ENCODE results near the gene FHOD3. TPM values are rescaled to one million over a fixed set of nuclear protein-coding genes. Genes with fewer than 3 reads are reported as not detected.
A peak's percentile ranks its signal among the peaks of the same experiment; 100 is the strongest.

The FHOD3 gene
- total and polyA plus RNA-seq, 4 donors: 0.57 to 1.3 (median 1.2) TPM; not detected in 1

DNA sequence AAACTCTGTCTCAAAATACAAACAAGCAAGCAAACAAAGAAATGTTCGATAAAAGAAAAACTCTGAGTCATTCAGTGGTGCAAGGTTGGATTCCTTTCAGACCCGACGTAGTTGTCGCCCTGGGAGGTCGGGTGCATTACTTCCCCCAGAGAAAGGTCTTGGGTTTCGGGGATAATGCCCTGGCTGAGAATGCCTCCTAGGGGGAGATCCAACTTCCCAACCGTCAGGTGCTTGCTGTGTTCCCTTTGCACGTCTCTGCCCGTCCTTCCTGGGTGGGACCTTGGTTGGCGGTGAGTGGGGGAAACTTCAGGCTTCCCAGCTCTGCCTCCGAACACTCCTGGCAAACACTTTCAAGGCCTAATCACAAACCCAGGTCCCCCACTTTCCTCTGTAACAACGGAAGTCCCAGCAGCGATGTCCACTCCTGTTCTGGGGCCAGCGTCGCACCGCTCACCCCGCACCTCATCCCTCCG, 530.7 kb downstream of the FHOD3 start (continued):
- TF ChIP-seq, protein P1, sequence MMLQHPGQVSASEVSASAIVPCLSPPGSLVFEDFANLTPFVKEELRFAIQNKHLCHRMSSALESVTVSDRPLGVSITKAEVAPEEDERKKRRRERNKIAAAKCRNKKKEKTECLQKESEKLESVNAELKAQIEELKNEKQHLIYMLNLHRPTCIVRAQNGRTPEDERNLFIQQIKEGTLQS (IDR thresholded peaks at IDR 0.05): no peak
- no peak for TF ChIP-seq NR2F2 (IDR thresholded peaks at IDR 0.05)

DNA sequence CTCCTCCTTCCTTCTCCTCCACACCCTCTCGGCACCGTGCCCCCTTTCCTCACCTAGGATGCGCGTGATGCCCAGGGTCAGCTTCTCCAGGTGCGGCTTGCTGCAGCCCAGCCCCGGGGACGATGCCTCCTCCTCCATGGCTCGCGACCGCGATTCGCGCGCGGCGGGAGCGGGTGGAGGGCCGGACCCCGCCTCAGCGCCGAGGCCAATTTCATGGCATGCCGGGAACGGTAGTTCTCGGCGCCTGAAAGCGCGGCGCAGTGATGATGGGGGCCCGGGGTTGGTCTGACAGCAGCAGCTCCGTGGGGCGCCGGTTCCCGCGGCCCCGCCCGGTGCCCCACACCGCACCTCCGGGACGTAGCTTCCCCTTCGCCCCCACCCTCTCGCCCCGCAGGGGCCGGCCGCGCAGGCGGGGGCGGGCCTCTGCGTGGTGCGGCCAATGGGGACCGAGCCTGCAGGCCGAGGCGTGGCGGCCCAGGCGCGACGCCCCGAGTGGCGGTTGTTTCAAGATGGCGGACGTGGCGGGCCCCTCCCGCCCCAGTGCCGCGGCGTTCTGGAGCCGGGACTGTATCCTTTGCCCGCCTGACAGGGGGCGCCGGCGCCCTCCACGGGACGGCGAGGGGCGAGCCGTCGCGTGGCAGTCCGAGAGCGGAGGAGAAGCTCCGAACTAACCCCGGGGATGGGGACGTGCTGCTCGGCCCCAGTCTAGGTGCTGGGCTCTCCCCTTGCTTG, 531.3 kb downstream of the FHOD3 start, which contains the start of the genes KIAA1328 and TPGS2:
TSS of gene KIAA1328 (plus strand) at position 498 of the 732 bp plus-strand sequence. CDS start at position 510, 12 bp downstream.
TSS of gene TPGS2 (minus strand) at position 373 of the 732 bp plus-strand sequence. CDS start at position 138, 235 bp downstream.
- Histone ChIP-seq H3K9me3 (ENCODE audit: control insufficient read depth in 4 of 4, low read length in 3 of 4) (no peaks in the 10 kb centered on the region), H3K27me3 (ENCODE audit: control insufficient read depth in 4 of 4, insufficient read depth in 4 of 4, low read length in 3 of 4) (no peaks in the 10 kb centered on the region), H3K4me3 (ENCODE audit: low read depth in 1 of 3, low read length in 3 of 3) (peak within 1 kb of the TSS; percentile 49 to 99 (median 98)), H3K27ac (ENCODE audit: low read depth in 1 of 2, low read length in 2 of 2) (peak within 1 kb of the TSS; percentile 59 to 62), H3K9ac (ENCODE audit: low read depth in 1 of 2, low read length in 2 of 2) (peak within 1 kb of the TSS; percentile 30 to 80), H3K4me1 (ENCODE audit: control insufficient read depth in 4 of 4, insufficient read depth in 4 of 4, low read length in 3 of 4) (peaks cover 2 to 14% (median 12%) of the 10 kb centered on the region in 4 donors), H3K36me3 (ENCODE audit: control insufficient read depth in 4 of 4, insufficient read depth in 3 of 4, low read depth in 1 of 4, low read length in 3 of 4) (no peaks in the 10 kb centered on the region)
- TF ChIP-seq SP1 (IDR thresholded peaks at IDR 0.05) (no peak), HNF4A (conservative IDR thresholded peaks at IDR 0.05) (no peak), FOXA2 (IDR thresholded peaks at IDR 0.05) (no peak), CTCF (IDR thresholded peaks at IDR 0.05; ENCODE audit: low read depth, low read length, missing input control) (peak; percentile 18), GABPA (IDR thresholded peaks at IDR 0.05 in 1 of 2, conservative IDR thresholded peaks at IDR 0.05 in 1 of 2) (no peak), FOXA1 (IDR thresholded peaks at IDR 0.05) (no peak), RAD21 (IDR thresholded peaks at IDR 0.05) (no peak), RXRA (IDR thresholded peaks at IDR 0.05) (no peak), HNF4G (IDR thresholded peaks at IDR 0.05) (no peak), YY1 (IDR thresholded peaks at IDR 0.05) (peak; percentile 96), JUND (IDR thresholded peaks at IDR 0.05) (no peak), NR2F2 (IDR thresholded peaks at IDR 0.05) (no peak), MAX (IDR thresholded peaks at IDR 0.05) (no peak), EGR1 (IDR thresholded peaks at IDR 0.05; ENCODE audit: low read depth in 2 of 2) (no peak), ZBTB33 (IDR thresholded peaks at IDR 0.05) (no peak)
- TF ChIP-seq, protein P1 (IDR thresholded peaks at IDR 0.05): no peak
- DNase-seq (ENCODE audit: low spot score): peak; percentile 88
- WGBS: under 1% methylated on average over 83 of the region's 83 CpGs

Other genes with a start within 250 kb of the FHOD3 start
- 10 to 100 TPM; 20.5 to 29.5 TPM for gene RPRD1A, start 230.2 kb upstream of the FHOD3 start, total RNA-seq
- 10 to 100 TPM; 11.8 to 12.7 TPM for gene RPRD1A, start 230.2 kb upstream of the FHOD3 start, polyA plus RNA-seq
- gene SLC39A6, start 168.4 kb upstream of the FHOD3 start, total RNA-seq: 10 to 100 TPM; 10.3 to 16.6 TPM
- gene SLC39A6, start 168.4 kb upstream of the FHOD3 start, polyA plus RNA-seq: 1 to 10 TPM; 4.6 to 6.3 TPM
- 10 to 100 TPM; 51.7 to 78.1 TPM for gene ELP2, start 167.8 kb upstream of the FHOD3 start, total RNA-seq
- 10 to 100 TPM; 27.3 to 50.0 TPM for gene ELP2, start 167.8 kb upstream of the FHOD3 start, polyA plus RNA-seq
- gene MOCOS, start 110.2 kb upstream of the FHOD3 start, total RNA-seq: 10 to 100 TPM in 1 of 2 donors, 1 to 10 TPM in 1; 1.9 to 27.0 TPM
- 10 to 100 TPM; 13.0 to 20.9 TPM for gene MOCOS, start 110.2 kb upstream of the FHOD3 start, polyA plus RNA-seq